ENCODE data around the gene TBC1D22A.

Gene TBC1D22A

DNA sequence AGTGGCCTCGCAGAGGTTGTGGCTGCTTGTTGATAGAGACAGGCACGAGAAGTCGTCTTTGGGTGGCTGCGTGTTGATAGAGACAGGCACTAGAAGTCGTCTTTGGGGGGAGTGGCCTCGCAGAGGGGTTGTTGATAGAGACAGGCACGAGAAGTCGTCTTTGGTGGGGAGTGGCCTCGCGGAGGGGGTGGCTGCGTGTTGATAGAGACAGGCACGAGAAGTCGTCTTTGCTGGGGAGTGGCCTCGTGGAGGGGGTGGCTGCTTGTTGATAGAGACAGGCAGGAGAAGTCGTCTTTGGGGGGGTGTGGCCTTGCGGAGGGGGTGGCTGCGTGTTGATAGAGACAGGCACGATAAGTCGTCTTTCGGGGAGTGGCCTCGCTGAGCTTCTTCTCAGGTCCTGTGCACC is 328.8 kb downstream of the TBC1D22A start:
- no peak for DNase-seq

DNA sequence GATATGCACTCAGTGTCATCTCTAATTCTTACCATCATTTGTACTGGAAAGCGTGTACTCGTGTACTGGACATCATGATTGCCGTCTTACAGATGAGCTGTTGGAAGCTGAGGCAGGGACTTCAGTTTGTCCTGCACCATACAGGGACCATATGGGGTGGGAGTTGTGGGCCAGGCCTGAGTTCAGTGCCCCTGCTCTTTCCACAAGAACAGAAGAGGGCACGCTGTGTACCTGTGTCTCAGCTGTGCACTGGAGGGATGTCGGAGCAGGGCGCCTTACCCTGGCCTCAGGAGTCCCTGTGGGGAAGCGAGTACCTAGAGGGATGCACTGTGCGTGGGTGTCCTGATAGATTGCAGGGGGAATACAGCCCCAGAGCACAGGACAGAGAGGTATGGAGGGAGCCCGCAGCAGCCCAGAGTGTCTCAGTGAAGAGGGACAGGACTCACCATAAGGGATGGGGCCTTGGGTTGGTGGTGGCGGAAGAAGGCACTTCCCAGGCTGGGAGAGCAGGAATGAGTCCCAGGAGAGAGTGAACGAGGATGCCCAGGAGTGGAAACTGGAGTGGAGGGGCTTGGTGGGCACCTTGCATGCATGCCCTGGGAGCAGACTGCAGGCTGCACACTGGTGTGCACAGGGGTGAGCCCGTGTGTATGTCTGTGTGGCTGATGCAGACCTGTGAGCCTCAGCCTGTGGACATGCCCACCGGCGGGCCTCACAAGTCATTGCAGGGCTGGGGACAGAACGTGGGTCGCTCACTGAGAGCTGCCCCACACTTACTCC is 329.7 kb downstream of the TBC1D22A start:
- DNase-seq = no peak

DNA sequence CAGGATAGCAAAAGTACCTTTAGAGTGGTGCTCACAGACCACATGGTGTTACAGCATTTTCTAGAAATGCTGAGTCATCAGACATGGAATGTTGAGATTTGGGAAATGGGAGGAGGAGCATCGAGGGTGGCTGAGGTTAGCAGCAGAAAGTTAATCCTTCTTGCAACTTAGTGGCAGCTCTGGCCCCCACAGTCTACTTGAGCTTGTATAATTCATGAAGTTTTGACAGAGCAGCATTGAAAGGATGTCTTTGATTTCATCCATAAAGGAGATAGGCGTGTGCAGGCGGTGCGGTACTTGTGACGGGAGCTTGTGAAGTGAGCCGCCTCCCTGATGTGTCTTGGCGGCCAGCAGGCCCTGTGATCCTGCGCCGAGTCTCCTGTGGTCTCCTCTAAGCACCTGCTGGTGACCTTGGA is 330.5 kb downstream of the TBC1D22A start:
- DNase-seq = no peak

DNA sequence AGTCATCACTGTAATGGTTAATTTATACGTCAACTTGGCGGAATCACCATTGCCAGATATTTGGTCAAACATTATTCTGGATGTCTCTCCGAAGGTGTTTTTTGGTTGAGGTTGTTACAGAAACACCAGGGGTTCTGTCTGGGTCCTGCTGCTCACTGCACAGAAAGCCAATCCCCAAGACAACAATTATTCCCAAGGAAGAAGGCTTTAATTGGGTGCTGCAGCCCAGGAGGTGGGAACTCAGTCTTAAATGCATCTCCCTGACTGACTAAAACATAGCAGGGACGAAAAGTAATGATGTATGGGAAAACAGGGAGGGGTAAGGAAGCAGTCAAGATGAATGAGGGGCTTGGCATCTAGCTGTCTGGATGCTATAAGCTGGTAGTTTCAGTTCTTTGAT is 331.3 kb downstream of the TBC1D22A start:
- DNase-seq = no peak

DNA sequence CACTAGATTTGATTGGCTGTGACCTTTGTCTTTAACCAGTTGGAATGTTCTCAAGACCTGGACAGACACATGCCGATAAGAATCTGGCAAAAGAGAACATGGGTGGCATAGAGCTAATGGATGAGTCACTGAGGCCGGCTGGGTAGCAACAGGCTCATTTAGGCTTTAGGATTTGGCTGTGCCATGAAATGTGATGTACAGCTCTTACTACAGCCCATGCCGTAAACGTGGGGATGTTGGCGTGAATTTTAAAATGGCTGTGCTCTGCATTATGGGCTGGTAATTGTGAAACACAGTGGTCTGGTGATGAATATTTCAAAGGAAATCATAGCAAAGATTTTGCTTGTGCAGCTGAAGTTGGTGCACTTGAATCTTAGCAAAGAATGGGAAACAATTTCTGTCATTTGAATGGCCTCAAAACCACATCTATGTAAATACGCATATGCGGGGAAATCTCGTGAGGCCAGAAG is 332.4 kb downstream of the TBC1D22A start:
- no peak for DNase-seq

DNA sequence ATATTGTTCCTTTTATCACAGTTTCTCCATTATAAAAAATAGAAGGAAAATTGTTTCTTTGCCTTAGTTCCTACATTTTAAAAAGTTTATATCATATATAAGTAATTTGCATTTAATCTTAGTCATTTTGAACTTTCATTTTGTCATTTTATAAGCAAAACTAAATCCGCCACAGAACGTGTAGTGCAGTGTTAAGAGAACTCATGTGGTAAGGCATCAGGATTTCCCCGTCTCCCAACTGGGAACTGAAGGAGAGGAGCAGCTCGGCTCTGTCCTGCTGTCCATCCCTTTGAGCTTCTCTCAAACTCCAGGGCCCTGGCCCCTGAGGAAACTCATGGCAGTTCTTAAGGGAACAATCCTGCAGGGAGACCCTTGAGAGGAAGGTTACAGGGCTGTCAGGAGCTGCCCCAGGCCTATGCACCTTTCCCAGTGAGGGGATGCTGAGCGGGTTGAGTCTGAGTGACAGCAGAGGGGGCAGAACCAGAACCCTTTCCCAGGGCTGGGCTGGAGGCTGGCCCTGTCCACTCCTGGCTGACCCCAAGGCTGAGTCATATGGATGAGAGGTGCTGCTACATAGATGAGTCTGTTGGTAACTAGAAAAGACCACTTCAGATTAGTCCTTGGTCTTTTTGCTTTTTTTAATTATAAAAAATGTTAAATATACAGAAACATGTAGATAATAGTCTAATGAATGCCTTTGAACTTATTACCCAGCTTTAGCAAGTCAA is 333.1 kb downstream of the TBC1D22A start:
- no peak for DNase-seq

DNA sequence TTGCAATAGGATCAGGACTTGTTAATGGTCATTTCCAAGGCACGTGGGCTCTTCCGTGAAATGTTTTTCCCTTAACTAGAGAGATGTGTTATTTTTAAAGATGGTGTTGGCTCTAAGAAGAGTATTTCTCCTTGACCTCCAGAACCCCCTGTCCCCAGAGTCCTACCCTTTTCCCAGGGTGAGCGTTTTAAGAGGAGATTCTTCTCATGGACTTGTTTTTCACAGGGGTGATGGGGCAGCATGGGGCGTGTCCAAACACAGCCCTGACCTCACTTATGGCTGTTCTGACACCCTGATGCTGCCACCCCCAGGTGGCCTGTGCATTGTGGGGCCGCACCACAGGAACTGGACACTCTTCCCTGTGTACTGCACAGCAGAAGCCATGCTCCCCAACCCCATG is 335.7 kb downstream of the TBC1D22A start:
- no peak for DNase-seq

DNA sequence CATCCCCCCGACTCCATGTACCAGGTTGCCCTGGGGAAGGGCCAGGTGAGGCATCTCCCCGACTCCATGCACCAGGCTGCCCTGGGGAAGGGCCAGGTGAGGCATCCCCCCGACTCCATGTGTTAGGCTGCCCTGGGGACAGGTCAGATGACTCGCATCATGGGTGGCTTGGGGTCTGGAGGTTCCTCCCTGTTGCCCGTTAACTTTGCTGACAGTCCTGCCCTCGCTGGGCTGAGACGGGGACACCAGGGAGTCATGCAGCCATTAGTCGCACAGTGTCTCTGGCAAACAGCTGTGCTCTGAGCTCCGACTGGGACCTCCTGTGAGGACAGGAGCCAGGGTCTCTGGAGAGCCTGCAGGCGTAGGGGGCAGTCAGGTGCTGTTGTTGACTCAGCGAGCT is 336.1 kb downstream of the TBC1D22A start:
- DNase-seq = no peak

DNA sequence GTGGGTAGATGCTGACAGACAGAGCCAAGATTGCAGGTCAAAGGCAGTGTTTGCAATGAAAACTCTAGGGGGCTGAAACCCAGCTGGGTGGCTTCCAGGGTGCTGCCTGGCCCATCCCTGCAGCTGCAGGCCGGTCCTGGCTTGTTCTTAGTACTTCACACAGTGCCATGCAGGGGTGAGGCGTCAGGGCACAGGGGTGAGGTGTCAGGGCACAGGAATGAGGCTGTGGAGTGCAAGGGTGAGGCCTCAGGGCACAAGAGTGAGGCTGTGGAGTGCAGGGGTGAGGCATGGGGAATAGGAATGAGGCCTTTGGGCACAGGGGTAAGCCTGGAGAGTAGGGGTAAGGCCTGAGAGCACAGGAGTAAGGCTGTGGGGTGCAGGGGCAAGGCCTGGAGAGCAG is 337.6 kb downstream of the TBC1D22A start:
- no peak for DNase-seq

DNA sequence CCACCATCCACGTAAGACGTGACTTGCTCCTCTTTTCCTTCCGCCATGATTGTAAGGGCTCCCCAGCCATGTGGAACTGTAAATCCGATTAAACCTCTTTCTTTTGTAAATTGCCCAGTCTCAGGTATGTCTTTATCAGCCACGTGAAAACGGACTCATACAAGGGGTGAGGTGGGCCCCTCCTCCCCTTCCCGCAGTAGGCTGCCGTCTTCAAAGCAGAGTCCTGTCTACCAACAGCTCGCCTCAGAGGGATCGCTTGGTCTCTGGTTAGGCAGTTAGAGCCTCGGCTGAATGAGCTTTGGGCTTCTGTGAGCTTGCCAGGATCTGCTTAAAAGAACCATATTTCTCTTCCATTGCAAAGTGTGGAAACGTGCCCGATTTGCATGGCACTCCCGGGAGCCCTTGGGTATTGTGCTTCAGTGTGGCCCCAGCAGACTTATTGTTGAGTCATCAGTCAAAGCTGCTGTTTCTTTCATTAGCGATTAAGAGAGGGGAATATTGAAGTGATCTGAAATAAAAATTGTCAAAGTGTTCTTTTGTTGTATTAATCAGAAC is 338.3 kb downstream of the TBC1D22A start:
- DNase-seq = no peak

DNA sequence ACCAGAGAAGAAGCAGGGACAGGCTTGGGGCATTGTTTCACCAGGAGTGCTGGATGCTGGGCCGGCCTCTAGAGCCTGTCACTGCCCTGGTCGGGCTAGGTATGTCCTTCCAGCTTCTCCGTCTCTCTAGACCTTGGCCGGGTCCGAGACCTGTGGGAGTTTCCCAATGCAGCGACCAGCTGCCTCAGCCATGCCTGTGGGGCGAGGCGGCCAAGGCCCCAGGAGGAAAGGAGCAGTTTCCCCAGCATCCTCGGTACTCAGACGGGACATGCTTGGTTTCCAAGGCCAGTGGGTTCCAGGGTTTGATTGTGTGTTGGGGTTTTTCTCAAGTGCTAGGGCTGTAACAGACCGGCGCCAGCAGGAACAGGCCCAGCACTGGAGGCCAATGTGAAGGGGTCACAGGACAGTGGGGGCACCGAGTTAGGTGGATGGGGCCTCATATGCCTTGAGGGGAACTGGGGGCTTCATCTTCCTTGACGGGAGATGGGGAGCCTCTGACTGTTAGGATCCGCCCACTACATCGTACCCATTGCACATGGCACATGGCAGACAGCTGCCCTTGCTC is 339.0 kb downstream of the TBC1D22A start:
- no peak for DNase-seq

DNA sequence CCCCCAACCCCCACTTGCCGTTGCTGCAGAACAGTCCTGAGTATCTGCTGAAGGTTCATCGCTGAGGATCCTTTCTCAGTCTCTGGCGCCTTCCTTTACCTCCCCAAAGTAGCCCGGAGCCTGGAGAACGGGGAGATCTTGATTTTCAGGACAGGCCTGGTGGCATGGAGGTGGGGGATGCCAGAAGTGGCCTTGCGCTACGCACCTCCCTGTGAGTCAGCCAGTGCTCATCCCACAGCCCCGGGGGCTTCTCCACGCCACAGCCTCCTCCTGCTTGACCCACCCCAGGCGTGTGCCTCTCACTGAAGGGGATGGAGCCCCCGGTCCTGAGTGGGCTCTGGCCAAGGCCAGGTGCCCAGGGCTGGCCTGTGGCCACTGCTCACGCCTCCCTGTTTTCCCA is 339.6 kb downstream of the TBC1D22A start:
- DNase-seq = no peak

DNA sequence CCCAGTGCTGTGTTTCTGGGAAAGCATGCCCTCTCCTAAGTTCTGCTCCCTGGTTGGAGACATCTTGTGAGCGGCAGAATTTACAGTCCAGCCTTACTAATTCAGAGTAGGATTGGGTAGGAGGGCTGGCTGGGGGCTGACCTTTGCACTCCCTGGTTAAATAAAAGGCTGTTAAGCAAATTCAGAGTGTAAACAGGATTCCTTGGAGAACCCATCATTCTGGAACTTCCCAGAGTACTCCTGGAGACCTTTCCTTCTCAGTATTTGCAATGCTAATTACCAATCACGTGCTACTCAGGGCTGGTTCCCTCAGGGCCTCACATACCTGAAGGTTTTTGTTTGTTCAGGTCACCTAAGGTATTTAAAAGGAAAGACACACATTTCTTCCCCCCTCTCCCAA is 340.2 kb downstream of the TBC1D22A start:
- DNase-seq = no peak

DNA sequence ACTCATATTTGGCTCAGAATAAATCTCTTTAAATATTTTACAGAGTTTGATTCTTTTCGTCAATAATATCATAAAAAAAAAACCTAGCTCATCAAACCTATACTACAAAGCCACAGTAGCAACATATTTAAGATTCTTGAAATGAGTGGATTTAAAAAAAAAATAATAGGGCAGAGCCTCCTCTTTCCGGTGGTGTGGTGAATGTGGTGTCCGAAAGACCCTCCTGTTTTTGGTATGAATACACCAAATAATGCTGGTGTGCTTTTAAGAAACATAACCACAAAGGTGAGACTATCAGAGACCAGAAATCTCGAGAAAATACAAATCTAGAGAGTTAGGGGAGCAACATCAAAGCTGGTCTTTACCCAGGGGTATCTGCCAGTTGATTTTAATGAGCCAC is 342.6 kb downstream of the TBC1D22A start:
- DNase-seq = no peak

DNA sequence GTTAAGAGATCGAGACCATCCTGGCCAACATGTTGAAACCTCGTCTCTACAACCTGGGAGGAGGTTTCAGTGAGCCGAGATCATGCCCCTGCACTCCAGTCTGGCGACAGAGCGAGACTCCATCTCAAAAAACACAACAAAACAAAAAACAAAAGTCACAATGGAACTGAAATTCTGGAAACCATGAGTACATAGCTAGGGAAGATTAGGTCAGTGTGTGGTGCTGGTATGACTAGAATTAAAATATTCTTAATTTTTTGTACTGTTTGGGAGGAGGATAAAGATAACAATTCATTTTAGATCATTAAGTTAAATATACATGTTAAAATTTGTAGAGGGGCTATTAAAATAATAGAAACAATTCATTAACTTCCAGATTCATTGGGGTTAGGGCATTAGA is 344.4 kb downstream of the TBC1D22A start:
- no peak for DNase-seq

DNA sequence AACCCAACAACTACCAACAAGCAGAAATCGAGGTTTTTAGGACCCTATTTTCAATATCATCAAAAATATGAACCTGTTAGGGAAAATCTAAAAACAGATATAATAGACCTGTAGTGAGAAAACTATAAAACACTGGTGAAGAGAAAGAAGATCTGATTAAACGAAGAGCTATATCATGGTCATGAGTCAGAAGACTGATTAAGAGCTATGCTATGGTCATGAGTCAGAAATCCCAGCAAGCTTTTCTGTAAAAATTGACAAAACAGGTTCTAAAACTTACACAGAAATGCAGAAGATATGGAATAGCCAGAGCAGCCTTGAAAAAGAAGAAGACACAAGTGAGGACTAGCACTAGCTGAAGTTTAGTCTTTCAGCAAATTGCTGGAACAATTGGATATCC is 345.0 kb downstream of the TBC1D22A start:
- DNase-seq = no peak

DNA sequence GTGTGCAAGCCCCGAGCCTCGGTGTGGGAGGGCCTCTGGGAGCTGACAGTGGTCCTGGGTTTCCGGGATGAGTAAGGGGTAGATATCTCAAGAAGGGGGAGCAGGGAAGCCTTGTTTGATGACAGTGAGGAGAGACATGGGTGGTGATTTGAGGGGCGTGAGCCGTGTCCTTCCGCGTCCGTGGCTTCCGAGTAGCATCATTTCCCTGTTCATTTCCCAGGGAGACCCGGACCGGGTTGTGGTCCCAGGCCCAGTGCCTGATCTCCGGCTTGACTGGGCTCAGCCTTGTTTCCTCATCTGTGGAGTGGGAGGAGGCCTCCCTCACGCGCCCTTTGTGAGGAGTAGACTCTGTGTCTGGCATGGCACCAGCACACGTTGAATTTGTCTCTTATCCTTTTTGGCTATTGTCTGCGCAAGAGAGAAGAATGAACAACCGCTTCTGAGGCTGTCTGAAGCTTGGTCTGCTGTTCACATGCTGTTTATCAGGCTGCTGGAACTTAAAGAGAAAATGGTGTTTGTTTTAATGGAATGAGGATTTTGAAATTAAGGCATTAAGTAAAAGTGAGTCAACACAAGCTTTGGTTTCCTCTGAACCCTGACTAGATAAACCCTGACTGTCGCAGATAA is 348.5 kb downstream of the TBC1D22A start:
- no peak for DNase-seq

DNA sequence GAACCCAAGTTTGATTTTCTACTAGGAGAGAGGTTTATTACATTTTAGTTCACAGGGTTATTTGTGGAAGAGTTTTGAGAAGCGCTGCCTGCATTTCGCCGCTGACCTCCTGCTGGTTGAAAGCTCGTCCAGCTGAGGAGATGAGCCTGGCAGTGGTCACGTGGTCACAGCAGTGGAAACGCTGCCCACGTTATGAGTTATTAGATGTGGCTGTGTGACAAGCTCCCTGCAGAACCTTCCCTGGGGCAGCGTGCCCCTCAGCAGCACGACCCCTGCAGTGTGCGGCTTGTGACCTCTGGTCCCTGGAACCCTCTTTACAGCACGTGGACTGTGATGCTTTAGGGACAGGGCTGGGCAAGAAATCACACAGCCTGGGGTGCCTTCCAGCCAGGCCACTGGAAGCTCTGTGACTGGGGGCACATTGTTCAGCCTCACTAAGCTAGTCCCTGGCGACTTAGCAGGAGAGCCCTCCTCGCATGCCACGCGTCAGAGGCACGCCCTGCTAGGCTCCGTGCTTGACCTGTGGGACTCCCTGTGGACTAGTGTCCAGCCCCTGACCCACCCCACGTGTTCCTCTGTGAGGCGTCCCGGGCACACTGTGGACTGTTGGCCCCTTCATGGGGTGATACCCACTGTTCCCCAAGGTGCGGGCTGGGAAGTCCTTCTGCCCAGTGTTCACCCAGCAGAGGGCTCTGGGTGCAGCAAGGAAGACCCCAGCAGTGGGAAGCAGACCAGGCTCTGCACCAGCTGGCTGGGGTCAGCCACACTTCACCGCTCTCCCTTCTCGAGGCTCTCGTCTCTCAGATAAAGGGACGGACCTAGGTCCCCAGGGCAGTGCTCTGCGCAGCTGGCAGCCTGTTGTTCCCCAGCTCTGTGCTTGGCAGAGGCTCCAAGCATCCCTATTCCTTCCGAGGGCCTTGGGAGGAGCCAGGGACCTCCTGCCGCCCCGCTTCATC is 349.5 kb downstream of the TBC1D22A start:
- no peak for DNase-seq

DNA sequence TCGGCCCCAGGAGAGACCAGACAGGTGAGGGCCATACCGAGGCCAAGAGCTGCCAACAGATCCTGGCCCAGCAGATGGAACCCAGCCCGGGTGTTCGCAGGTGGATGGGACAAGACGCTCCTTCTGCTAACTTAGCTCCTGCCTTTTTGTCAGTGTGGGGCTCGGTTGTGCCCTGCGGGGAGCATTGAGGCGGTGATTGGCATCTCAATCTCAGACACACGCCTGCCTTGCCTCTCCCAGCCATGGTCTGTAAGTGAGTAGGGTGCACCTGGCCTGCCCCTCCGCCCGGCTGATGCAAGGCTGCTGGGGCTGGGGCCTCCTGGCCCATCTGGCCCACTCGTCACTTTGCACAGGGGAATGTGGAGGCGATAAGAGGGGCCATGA is 350.1 kb downstream of the TBC1D22A start:
- DNase-seq = no peak

DNA sequence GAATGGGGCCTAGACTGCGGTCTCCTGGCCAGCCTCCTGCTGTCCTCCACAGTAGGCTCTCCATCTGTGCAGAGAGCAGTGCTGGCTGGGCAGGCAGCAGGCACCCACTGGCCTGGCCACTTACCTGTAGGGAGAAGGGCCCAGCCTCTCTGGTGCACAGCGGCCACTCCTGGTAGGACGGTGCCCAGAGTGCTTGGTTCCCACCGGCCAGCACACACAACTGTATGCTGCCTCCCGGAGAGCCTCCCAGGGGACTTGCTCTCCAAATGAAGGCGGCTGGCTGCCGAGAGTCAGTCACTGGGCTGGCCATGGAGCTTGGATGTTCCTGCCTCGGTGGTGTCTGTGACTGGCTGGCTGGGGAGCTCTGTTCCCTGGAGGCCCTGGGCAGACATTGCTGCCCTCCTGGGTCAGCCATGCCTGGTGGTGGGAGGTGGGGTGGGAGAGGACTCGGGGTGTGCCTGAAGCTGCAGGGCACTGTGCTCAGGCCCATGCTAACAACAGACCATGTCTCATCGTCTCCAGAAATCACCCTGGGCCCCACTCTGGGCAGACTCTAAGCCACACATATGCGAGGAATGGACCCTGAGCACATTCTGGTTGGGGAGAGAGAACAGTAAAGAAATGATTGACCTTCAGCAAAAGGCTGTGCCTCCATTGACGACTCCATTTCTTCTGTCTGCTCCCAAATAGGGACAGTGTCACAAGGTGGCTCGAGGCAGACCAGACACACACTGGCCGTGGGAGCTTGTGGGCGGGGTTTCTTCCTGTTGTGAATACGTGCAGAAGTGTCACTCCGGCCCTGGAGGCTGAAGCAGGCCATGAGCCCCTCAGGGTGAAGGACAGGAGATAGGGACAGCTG is 350.8 kb downstream of the TBC1D22A start:
- no peak for DNase-seq

DNA sequence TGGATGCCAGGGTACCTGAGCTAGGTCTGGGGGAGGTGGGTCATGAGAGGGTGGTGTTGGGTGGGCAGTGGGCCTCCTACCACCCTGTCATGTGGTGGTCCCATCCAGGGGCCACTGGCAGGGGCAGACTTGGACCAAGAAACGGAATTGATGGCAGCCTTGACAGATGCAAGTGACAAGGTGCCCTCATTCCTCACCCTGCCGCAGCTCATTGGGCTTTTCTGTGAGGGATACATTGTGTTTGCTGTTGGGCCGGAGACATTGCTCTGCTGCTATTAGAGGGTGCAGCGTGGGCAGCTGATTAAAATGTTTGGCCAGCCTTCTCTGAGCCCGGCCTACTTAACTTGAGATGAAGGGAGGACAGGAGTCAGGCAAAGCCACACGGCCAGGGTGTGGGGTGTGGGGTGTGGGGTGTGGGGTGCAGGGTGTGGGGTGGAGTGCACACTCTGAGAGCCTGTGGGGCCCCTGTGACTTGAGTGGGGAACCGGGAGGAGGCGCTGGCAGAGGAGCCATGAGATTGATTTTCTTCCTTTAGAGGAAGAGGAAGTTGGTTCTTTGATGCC is 351.5 kb downstream of the TBC1D22A start:
- no peak for DNase-seq
